Measurements from ENCODE around the gene DPPA5.
"Not testable (repeated sequence)": the region's sequence is repeated elsewhere in the genome, so short reads cannot be mapped to it uniquely, and the experiment has no call there.

DPPA5 gene

GRCh38 chr6:73309785-73310502 is 44.1 kb downstream of the DPPA5 start:
- H3K27ac ChIP-seq (ENCODE audit: low read depth, low read length), result peak overlapping the region; percentile 40
- peak overlapping the region; percentile 95 for H3K4me3 ChIP-seq (ENCODE audit: low read length)
- H3K4me1 ChIP-seq (ENCODE audit: control insufficient read depth, insufficient read depth, low read length), result no peaks in the 10 kb centered on the region
- peaks cover under 1% of the 10 kb centered on the region for H3K27me3 ChIP-seq (ENCODE audit: control insufficient read depth, insufficient read depth, low read length)
- H3K9ac ChIP-seq (ENCODE audit: low read length), result peak overlapping the region; percentile 24
- no peaks in the 10 kb centered on the region for H3K36me3 ChIP-seq (ENCODE audit: control insufficient read depth, insufficient read depth, low read length)

- no peaks in the 10 kb centered on the region for H3K27me3 ChIP-seq (ENCODE audit: control insufficient read depth, insufficient read depth, low read length)
- no peaks in the 10 kb centered on the region for H3K36me3 ChIP-seq (ENCODE audit: control insufficient read depth, insufficient read depth, low read length)
- peak overlapping the region; percentile 95 for H3K4me3 ChIP-seq (ENCODE audit: low read length)
- H3K27ac ChIP-seq (ENCODE audit: low read depth, low read length), result no peak overlapping the region
- H3K9ac ChIP-seq (ENCODE audit: low read length), result peak overlapping the region; percentile 67
- no peaks in the 10 kb centered on the region for H3K4me1 ChIP-seq (ENCODE audit: control insufficient read depth, insufficient read depth, low read length)
These were observed 44.6 kb downstream of the DPPA5 start for GRCh38 chr6:73309535-73309784.

DNA sequence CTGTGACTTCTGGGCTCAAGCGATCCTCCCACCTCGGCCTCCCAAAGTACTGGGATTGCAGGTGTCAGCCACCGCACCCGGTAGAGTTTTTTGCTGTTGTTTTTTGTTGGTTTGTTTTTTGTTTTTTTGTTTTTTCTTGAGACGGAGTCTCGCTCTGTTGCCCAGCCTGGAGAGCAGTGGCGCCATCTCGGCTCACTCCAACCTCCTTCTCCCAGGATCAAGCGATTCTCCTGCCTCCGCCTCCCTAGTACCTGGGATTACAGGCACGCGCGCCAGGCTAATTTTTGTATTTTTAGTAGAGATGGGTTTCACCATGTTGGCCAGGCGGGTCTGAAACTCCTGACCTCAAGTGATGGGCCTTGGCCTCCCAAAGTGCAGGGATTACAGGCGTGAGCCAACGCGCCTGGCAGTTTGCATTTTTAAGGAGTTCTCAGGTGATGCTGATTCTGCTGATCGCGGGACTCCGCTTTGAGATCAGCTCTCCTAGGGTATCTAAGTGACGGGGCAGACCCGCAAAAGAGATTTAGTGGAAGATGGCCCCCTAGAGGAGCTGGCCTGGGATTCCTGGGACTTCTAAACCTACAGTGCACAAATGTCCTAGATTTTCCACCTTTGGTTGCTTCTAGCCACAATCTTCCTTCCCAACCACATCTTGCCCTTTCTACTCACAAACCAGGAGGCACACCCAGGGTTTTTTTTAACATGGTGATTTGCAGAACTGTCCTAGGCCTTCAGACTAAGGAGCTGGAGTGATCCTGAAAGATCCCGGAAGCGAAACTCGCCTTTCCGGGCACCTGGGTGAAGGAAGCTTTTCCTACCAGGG is 45.2 kb downstream of the DPPA5 start:
- H3K27ac ChIP-seq (ENCODE audit: low read depth, low read length), result no peak overlapping the region
- peak overlapping the region; percentile 67 for H3K9ac ChIP-seq (ENCODE audit: low read length)
- H3K36me3 ChIP-seq (ENCODE audit: control insufficient read depth, insufficient read depth, low read length), result no peaks in the 10 kb centered on the region
- H3K4me1 ChIP-seq (ENCODE audit: control insufficient read depth, insufficient read depth, low read length), result no peaks in the 10 kb centered on the region
- H3K27me3 ChIP-seq (ENCODE audit: control insufficient read depth, insufficient read depth, low read length), result no peaks in the 10 kb centered on the region
- peak overlapping the region; percentile 95 for H3K4me3 ChIP-seq (ENCODE audit: low read length)

DNA sequence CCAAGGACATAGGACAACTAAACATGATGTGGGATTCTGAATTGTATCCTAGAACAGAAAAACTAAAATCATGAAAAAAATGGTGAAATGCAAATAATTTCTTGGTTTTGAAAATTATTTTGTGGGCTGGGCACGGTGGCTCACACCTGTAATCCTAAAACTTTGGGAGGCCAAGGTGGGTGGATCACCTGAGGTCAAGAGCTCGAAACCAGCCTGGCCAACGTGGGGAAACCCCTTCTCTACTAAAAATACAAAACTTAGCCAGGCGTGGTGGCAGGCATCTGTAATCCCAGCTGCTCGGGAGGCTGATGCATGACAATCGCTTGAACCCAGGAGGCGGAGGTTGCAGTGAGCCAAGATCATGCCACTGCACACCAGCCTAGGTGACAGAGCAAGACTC is 50.3 kb downstream of the DPPA5 start:
- not testable (repeated sequence) for H3K4me3 ChIP-seq (ENCODE audit: low read length); H3K27ac ChIP-seq (ENCODE audit: low read depth, low read length); H3K9ac ChIP-seq (ENCODE audit: low read length); H3K27me3 ChIP-seq (ENCODE audit: control insufficient read depth, insufficient read depth, low read length); H3K4me1 ChIP-seq (ENCODE audit: control insufficient read depth, insufficient read depth, low read length); H3K36me3 ChIP-seq (ENCODE audit: control insufficient read depth, insufficient read depth, low read length)

Data from rectal smooth muscle tissue (tissue), 1 donor.